ENCODE results near the gene GUCY1A1. TPM values are rescaled to one million over a fixed set of nuclear protein-coding genes. Genes with fewer than 3 reads are reported as not detected.

GUCY1A1 gene
- total RNA-seq, 2 experiments from 2014 or later = 0.07 TPM; not detected in 1

GRCh38 chr4:155777971-155778735, 111.5 kb downstream of the GUCY1A1 start:
- DNase-seq = no peak
- CTCF ChIA-PET = no interaction called here
- Mint-ChIP-seq H3K27me3 (ENCODE audit: low read depth) (peaks cover 7% of the 10 kb centered on the region), H3K4me3 (no peak overlapping the region), H3K4me1 (ENCODE audit: low read depth) (no peaks in the 10 kb centered on the region), H3K36me3 (ENCODE audit: low read depth) (no peaks in the 10 kb centered on the region), H3K9me3 (no peaks in the 10 kb centered on the region), H3K27ac (no peak overlapping the region)
- intact Hi-C loops (cut with micrococcal nuclease) = no loop called here

GRCh38 chr4:155780775-155781174, 114.1 kb downstream of the GUCY1A1 start:
- no peaks in the 10 kb centered on the region for H3K9me3 Mint-ChIP-seq
- CTCF ChIA-PET = interaction anchor here (0.6 kb wide), 1 partner anchor 481 kb away, joined by 6 read pairs; no protein-coding TSS in a partner anchor
- no peaks in the 10 kb centered on the region for H3K36me3 Mint-ChIP-seq (ENCODE audit: low read depth)
- no peak overlapping the region for H3K4me3 Mint-ChIP-seq
- intact Hi-C loops (cut with micrococcal nuclease) = no loop called here
- no peaks in the 10 kb centered on the region for H3K4me1 Mint-ChIP-seq (ENCODE audit: low read depth)
- no peaks in the 10 kb centered on the region for H3K27me3 Mint-ChIP-seq (ENCODE audit: low read depth)
- no peak overlapping the region for H3K27ac Mint-ChIP-seq
- DNase-seq = no peak

- intact Hi-C loops (cut with micrococcal nuclease) = no loop called here
- no peaks in the 10 kb centered on the region for H3K9me3 Mint-ChIP-seq
- no peaks in the 10 kb centered on the region for H3K36me3 Mint-ChIP-seq (ENCODE audit: low read depth)
- H3K27me3 Mint-ChIP-seq (ENCODE audit: low read depth) = no peaks in the 10 kb centered on the region
- H3K4me1 Mint-ChIP-seq (ENCODE audit: low read depth) = no peaks in the 10 kb centered on the region
- H3K4me3 Mint-ChIP-seq = no peak overlapping the region
- CTCF ChIA-PET = no interaction called here
- DNase-seq = no peak
- no peak overlapping the region for H3K27ac Mint-ChIP-seq
These were observed 114.7 kb downstream of the GUCY1A1 start for GRCh38 chr4:155781249-155781831.

Other genes with a start within 250 kb of the GUCY1A1 start
- gene GUCY1B1, start 92.2 kb downstream of the GUCY1A1 start, total RNA-seq = under 1 TPM; 0.60 to 0.72 TPM
- gene ASIC5, start 199.4 kb downstream of the GUCY1A1 start, total RNA-seq = not detected
- gene TDO2, start 236.8 kb downstream of the GUCY1A1 start, total RNA-seq = not detected